Natural killer cell (primary cell): Measurements from ENCODE around the gene HSPA2. TPM values are rescaled to one million over a fixed set of nuclear protein-coding genes. Genes with fewer than 3 reads are reported as not detected.

Source experiments
- ATAC-seq, 3 donors: fragments of 150-1000 bp in 2 of 3; fragments of 200-7000 bp in 1 of 3; cut with Tn5 transposase; 1 replicate in 1 of 3; 2 replicates in 2 of 3; pipeline ENCODE4 v1.10.0; 2021; ENCODE audit warnings: mild to moderate bottlenecking in 2 of 3, moderate library complexity in 2 of 3
- DNase-seq, 2 donors: peaks; one replicate each; pipeline versions ENCODE4 v3.0.0 to v3.0.0-alpha.2; 2013 to 2021; ENCODE audit warnings: mixed read lengths in 1 of 2
- H3K27ac ChIP-seq: one replicate; pipeline ENCODE4 v1.5.1; 2013; ENCODE audit warnings: mild to moderate bottlenecking, low read length
- H3K27me3 ChIP-seq: one replicate; pipeline ENCODE4 v1.6.1; 2013; ENCODE audit warnings: low read length; ENCODE audit not compliant: control insufficient read depth, insufficient read depth
- H3K36me3 ChIP-seq: one replicate; pipeline ENCODE4 v1.6.1; 2013; ENCODE audit warnings: low read length; ENCODE audit not compliant: control insufficient read depth, insufficient read depth
- H3K4me1 ChIP-seq: one replicate; pipeline ENCODE4 v1.6.1; 2013; ENCODE audit warnings: low read length; ENCODE audit not compliant: control insufficient read depth, insufficient read depth
- H3K4me3 ChIP-seq: one replicate; pipeline ENCODE4 v1.5.1; 2013; ENCODE audit warnings: low read length
- H3K9me3 ChIP-seq: one replicate; pipeline ENCODE4 v1.6.1; 2013; ENCODE audit warnings: low read length; ENCODE audit not compliant: control insufficient read depth, insufficient read depth
- H3K27ac Mint-ChIP-seq, 2 donors: one replicate each; pipeline ENCODE4 v1.8.0; 2022; ENCODE audit warnings: mild to moderate bottlenecking in 2 of 2, mixed read lengths in 2 of 2, moderate library complexity in 1 of 2
- H3K27me3 Mint-ChIP-seq, 2 donors: one replicate each; pipeline ENCODE4 v1.8.0; 2022; ENCODE audit warnings: low read depth in 2 of 2, mixed read lengths in 2 of 2
- H3K36me3 Mint-ChIP-seq: one replicate; pipeline ENCODE4 v1.8.0; 2022; ENCODE audit warnings: mixed read lengths
- H3K4me1 Mint-ChIP-seq, 2 donors: one replicate each; pipeline ENCODE4 v1.8.0; 2022; ENCODE audit warnings: mixed read lengths in 2 of 2
- H3K4me3 Mint-ChIP-seq: one replicate; pipeline ENCODE4 v1.8.0; 2022; ENCODE audit warnings: mild to moderate bottlenecking, moderate library complexity, mixed read lengths
- H3K9me3 Mint-ChIP-seq, 2 donors: one replicate each; pipeline ENCODE4 v1.8.0; 2022; ENCODE audit warnings: mixed read lengths in 2 of 2
- WGBS: methylation state at CpG from one replicate; pipeline ENCODE4 v1.1.7; 2013; ENCODE audit warnings: missing lambda C conversion rate; ENCODE audit not compliant: insufficient coverage; 5-methylcytosine and 5-hydroxymethylcytosine counted together
- intact Hi-C: fragments of 100-400 bp; cut with micrococcal nuclease; formaldehyde crosslinking; loops from one replicate; pipeline ENCODE4 v1.14.2; 2022
- total RNA-seq, 4 donors: library from RNA; stranded (reverse); fragments of 120-200 nt in 1 of 4; gene quantifications; one replicate each; pipeline versions ENCODE4 v1.2.3 to v1.2.4, GENCODE V29; 2013 to 2022
- TF ChIP-seq, protein P1 (sequence below): fragments of 200-600 bp; IDR thresholded peaks from one replicate; pipeline ENCODE4 v1.8.0; 2022; ENCODE audit warnings: antibody characterized with exemption

Gene HSPA2
- total RNA-seq, 3 donors from 2014 or later (not counting 1 experiment from before 2014, with no cell fraction given): 1.1 to 1.5 (median 1.1) TPM

- TF ChIP-seq, protein P1, sequence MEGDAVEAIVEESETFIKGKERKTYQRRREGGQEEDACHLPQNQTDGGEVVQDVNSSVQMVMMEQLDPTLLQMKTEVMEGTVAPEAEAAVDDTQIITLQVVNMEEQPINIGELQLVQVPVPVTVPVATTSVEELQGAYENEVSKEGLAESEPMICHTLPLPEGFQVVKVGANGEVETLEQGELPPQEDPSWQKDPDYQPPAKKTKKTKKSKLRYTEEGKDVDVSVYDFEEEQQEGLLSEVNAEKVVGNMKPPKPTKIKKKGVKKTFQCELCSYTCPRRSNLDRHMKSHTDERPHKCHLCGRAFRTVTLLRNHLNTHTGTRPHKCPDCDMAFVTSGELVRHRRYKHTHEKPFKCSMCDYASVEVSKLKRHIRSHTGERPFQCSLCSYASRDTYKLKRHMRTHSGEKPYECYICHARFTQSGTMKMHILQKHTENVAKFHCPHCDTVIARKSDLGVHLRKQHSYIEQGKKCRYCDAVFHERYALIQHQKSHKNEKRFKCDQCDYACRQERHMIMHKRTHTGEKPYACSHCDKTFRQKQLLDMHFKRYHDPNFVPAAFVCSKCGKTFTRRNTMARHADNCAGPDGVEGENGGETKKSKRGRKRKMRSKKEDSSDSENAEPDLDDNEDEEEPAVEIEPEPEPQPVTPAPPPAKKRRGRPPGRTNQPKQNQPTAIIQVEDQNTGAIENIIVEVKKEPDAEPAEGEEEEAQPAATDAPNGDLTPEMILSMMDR: no peak
- peaks cover 33% of the 10 kb centered on the region for H3K4me1 ChIP-seq
Observed at GRCh38 chr14:64501411-64502171, 39.0 kb upstream of the HSPA2 start.

DNA sequence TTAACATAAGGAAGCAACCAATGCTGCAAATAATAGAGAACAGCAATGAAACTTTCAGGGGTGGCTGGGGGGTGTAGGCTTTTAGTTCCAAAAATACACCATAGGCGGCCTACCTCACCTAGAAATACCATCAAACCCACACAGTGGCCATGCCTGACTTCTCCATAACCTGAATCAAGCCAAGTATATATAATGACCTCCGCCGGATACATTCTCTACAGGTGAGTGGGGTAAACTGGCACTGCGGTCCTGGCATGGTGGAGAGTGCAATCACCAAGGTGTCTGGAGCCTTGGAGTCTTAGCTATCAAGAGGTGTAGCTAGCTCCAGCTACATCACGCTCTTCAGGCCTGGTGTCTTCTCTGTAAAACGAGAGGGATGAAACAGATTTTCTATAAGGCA is 38.1 kb upstream of the HSPA2 start:
- DNase-seq (peak; percentile 16 to 60), ATAC-seq (no peak)
- peak overlapping the region; percentile 99 for H3K4me3 ChIP-seq
- WGBS: 41% methylated on average over 5 of the region's 6 CpGs
- peaks cover 38% of the 10 kb centered on the region for H3K4me1 ChIP-seq
- Mint-ChIP-seq H3K4me3 (peak overlapping the region; percentile 98), H3K27ac (peak overlapping the region; percentile 99), H3K4me1 (peaks cover 54 to 61% of the 10 kb centered on the region in 2 donors), H3K27me3 (no peaks in the 10 kb centered on the region), H3K9me3 (no peaks in the 10 kb centered on the region), H3K36me3 (no peaks in the 10 kb centered on the region)
- intact Hi-C loops: loop anchor here (5.0 to 10.0 kb wide), 3 partner anchors 35 to 202 kb away; partner anchors contain the start of genes AKAP5, MTHFD1 and PLEKHG3
- H3K9me3 ChIP-seq: no peaks in the 10 kb centered on the region
- no peaks in the 10 kb centered on the region for H3K27me3 ChIP-seq
- H3K27ac ChIP-seq: peak overlapping the region; percentile 100
- TF ChIP-seq, protein P1: no peak
- peaks cover 7% of the 10 kb centered on the region for H3K36me3 ChIP-seq

More at GRCh38 chr14:64501411-64502171, 39.0 kb upstream of the HSPA2 start:
- no peak for ATAC-seq
- peak overlapping the region; percentile 98 for H3K4me3 Mint-ChIP-seq
- no peaks in the 10 kb centered on the region for H3K9me3 Mint-ChIP-seq
- H3K27ac Mint-ChIP-seq: peak overlapping the region; percentile 99
- Histone ChIP-seq H3K27me3 (no peaks in the 10 kb centered on the region), H3K9me3 (no peaks in the 10 kb centered on the region), H3K4me3 (peak overlapping the region; percentile 0), H3K36me3 (peaks cover 8% of the 10 kb centered on the region), H3K27ac (peak overlapping the region; percentile 100)
- peak in 1 of 2 donors; percentile 62 for DNase-seq
- intact Hi-C loops: loop anchor here (5.0 to 10.0 kb wide), 3 partner anchors 34 to 203 kb away; partner anchors contain the start of genes AKAP5, MTHFD1 and PLEKHG3
- H3K4me1 Mint-ChIP-seq: peaks cover 50 to 52% of the 10 kb centered on the region in 2 donors
- H3K36me3 Mint-ChIP-seq: no peaks in the 10 kb centered on the region
- 21% methylated on average over 8 of the region's 8 CpGs for WGBS
- no peaks in the 10 kb centered on the region for H3K27me3 Mint-ChIP-seq

- Histone ChIP-seq H3K36me3 (peaks cover 3% of the 10 kb centered on the region), H3K27me3 (no peaks in the 10 kb centered on the region), H3K9me3 (no peaks in the 10 kb centered on the region), H3K4me3 (peak overlapping the region; percentile 99), H3K27ac (peak overlapping the region; percentile 100), H3K4me1 (peaks cover 42% of the 10 kb centered on the region)
- intact Hi-C loops: loop anchor here (1.0 to 10.0 kb wide), 5 partner anchors 36 to 202 kb away; partner anchors contain the start of genes AKAP5, HSPA2, MTHFD1 and PLEKHG3
- peak overlapping the region; percentile 99 for H3K27ac Mint-ChIP-seq
- ATAC-seq (no peak), DNase-seq (peak; percentile 21 to 63)
- peaks cover 59 to 66% of the 10 kb centered on the region in 2 donors for H3K4me1 Mint-ChIP-seq
- H3K4me3 Mint-ChIP-seq: peak overlapping the region; percentile 98
- 0% methylated on average over 29 of the region's 29 CpGs for WGBS
- H3K36me3 Mint-ChIP-seq: no peaks in the 10 kb centered on the region
- TF ChIP-seq, protein P1: no peak
- H3K9me3 Mint-ChIP-seq: no peaks in the 10 kb centered on the region
- H3K27me3 Mint-ChIP-seq: no peaks in the 10 kb centered on the region
Observed at GRCh38 chr14:64502887-64503433, 37.6 kb upstream of the HSPA2 start.
